HG03135 (cell line): ENCODE results near the gene FAM227A.

Experiments used
- ATAC-seq: cut with Tn5 transposase; IDR thresholded peaks from one replicate; pipeline ENCODE4 v1.9.1; 2021; ENCODE audit warnings: mild to moderate bottlenecking, moderate library complexity; ENCODE audit not compliant: unreplicated experiment

The FAM227A gene

DNA sequence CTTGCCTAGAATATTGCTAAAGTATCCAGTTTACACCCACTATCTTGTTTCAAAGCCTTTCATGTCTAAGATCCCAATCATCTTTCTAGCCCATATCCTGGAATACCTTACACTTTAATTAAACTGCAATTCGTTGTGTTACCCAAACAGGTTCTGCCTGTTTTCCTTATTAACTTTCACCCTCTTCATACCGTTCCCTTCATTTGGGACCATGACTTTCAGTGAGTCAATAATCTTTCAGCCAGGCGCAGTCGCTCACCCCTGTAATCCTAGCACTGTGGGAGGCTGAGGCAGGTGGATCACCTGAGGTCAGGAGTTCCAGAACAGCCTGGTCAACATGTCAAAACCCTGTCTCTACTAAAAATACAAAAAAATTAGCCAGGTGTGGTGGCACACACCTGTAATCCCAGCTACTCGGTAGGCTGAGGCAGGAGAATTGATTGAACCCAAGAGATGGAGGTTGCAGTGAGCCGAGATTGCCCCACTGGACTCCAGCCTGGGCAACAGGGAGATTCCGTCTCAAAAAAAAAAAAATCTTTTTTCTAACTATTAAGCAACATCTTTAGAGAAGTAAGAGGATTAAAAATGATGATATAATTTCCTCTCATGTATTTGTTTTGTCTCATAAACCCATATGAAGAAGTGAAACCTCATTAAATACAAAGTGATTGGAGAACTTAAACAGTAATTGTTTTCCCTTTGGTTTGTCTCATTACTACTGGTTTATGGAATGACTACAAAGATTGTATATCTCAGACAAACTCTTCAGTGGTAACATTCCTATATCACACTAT, 106.9 kb downstream of the FAM227A start:
- ATAC-seq = no peak

DNA sequence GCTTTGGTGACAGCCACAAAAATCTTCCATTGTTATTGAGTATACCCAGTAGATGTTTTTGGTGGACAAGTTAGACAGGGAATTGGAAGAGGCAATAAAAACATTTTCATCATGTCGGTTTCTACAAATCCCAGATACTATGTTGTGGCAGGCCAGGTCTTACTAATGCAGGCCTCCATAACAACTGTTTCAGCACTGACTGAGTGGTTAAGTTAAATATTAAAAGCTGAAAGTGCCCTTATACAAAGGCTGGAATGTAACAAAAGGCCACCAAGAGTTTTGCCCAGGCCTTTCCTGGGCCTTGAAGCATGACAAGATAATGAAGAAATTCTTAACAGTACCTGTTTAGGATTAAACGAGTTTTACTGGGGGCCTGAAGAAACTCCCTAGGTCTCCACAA, 115.5 kb downstream of the FAM227A start:
- no peak for ATAC-seq

DNA sequence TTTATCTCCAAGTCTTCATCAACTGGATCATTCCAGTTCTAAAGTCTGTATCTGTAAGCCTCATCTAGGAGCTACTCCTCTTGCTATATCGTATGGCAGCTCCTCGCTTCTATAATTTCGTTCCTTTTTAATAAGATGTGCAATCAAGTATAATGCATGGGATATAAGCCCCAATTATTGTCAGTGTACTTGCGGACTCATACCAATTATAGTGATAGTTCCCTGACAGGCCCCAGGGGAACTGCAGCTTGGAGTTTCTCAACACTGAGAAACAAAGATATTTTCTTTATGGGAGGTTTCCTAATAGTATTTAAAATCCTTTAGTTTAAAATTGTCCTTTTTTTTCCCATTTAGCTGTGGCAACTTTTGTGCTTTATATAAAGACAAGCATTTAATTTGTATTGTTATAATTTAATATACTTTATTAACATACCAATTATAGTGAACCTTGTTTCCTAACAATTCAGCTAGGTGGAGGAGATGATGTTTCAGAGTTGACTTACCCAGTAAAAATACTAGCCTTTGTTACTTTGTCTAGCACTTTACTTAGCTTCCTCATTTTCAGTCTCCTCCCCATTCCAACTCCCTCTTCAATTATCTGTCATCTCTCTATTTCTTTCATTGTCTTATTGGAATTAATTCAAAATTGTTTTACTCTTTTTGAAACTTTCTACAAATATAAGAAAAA, 124.8 kb downstream of the FAM227A start:
- ATAC-seq = no peak
